SU-DHL-6 (cell line): ENCODE results near the gene RMND1.

Experiments
- H2AFZ ChIP-seq: fragments of 200-600 bp; sonication (generic); 2 replicates; pipeline ENCODE4 v1.6.1; 2014; ENCODE audit warnings: low read depth, mild to moderate bottlenecking, moderate library complexity, mixed read lengths, antibody characterized with exemption, low read length; ENCODE audit not compliant: severe bottlenecking
- H3F3A ChIP-seq: fragments of 200-600 bp; shearing (Covaris generic); 2 replicates; pipeline ENCODE4 v1.6.0; 2016; ENCODE audit warnings: antibody characterized with exemption, mild to moderate bottlenecking; ENCODE audit not compliant: insufficient read depth
- H3K27ac ChIP-seq: fragments of 200-600 bp; sonication (generic); 2 replicates; pipeline ENCODE4 v1.5.1; 2016; ENCODE audit warnings: low read depth, mild to moderate bottlenecking, low read length, moderate library complexity, mixed read lengths
- H3K27me3 ChIP-seq: fragments of 200-600 bp; sonication (generic), shearing (Covaris generic); 2 replicates; pipeline ENCODE4 v1.6.0; 2014; ENCODE audit warnings: mild to moderate bottlenecking, low read length
- H3K36me3 ChIP-seq: fragments of 200-600 bp; sonication (generic); 2 replicates; pipeline ENCODE4 v1.6.1; 2014; ENCODE audit warnings: mild to moderate bottlenecking, low read length, mixed read lengths
- H3K4me2 ChIP-seq: fragments of 300-600, 200-600 bp; shearing (Covaris generic), sonication (generic); 2 replicates; pipeline ENCODE4 v1.6.0; 2014; ENCODE audit warnings: low read length, low read depth, mild to moderate bottlenecking; ENCODE audit not compliant: poor library complexity, severe bottlenecking
- H3K4me3 ChIP-seq: fragments of 200-600 bp; sonication (generic); 2 replicates; pipeline ENCODE4 v1.5.1; 2014; ENCODE audit warnings: antibody characterized with exemption, low read length, mild to moderate bottlenecking, mixed read lengths; ENCODE audit not compliant: insufficient read depth, poor library complexity, severe bottlenecking
- H3K79me2 ChIP-seq: fragments of 200-600 bp; sonication (generic); 2 replicates; pipeline ENCODE4 v1.6.1; 2014; ENCODE audit warnings: mild to moderate bottlenecking, low read length, moderate library complexity; ENCODE audit not compliant: insufficient read depth
- H3K9ac ChIP-seq: fragments of 200-600 bp; sonication (generic); 2 replicates; pipeline ENCODE4 v1.7.0; 2014; ENCODE audit warnings: mild to moderate bottlenecking, low read length
- H3K9me2 ChIP-seq: fragments of 200-600 bp; sonication (generic); replicated peaks from 2 replicates; pipeline ENCODE4 v1.6.1; 2014; ENCODE audit warnings: low read length; ENCODE audit not compliant: insufficient read depth
- H3K9me3 ChIP-seq: fragments of 200-600 bp; sonication (generic); 2 replicates; pipeline ENCODE4 v1.6.1; 2014; ENCODE audit warnings: low read length, mixed read lengths; ENCODE audit not compliant: insufficient read depth
- H4K20me1 ChIP-seq: fragments of 200-600 bp; sonication (generic); 2 replicates; pipeline ENCODE4 v1.6.1; 2014; ENCODE audit warnings: low read depth, mild to moderate bottlenecking, antibody characterized with exemption, low read length, moderate library complexity, mixed read lengths
- CTCF ChIP-seq: fragments of 200-600 bp; sonication (generic); IDR thresholded peaks from one replicate; pipeline ENCODE4 v1.5.1; 2017; ENCODE audit warnings: antibody characterized with exemption, mild to moderate bottlenecking, low read length, moderate library complexity; ENCODE audit not compliant: insufficient read depth, poor library complexity, severe bottlenecking
- EZH2phosphoT487 ChIP-seq: fragments of 200-600 bp; sonication (generic), shearing (Covaris generic); conservative IDR thresholded peaks from 2 replicates; pipeline ENCODE4 v1.6.1; 2018; ENCODE audit warnings: mild to moderate bottlenecking, antibody characterized with exemption, low read length, moderate library complexity, mixed read lengths

Gene RMND1

GRCh38 chr6:151413372-151414145 is 38.4 kb downstream of the RMND1 start:
- Histone ChIP-seq H3K36me3 (peaks cover 22% of the 10 kb centered on the region; the same call in 1 of the 2 replicates), H3K9me3 (no peaks in the 10 kb centered on the region), H3K9me2 (no peaks in the 10 kb centered on the region), H3K4me3 (no peak overlapping the region), H3K79me2 (no peaks in the 10 kb centered on the region), H3F3A (peaks cover 8% of the 10 kb centered on the region), H2AFZ (no peak overlapping the region), H3K27ac (no peak overlapping the region), H3K4me2 (no peak overlapping the region), H3K9ac (no peak overlapping the region), H4K20me1 (no peaks in the 10 kb centered on the region), H3K27me3 (no peaks in the 10 kb centered on the region)
- no peak for TF ChIP-seq EZH2phosphoT487
- no peak for TF ChIP-seq CTCF

GRCh38 chr6:151412909-151413308 is 39.0 kb downstream of the RMND1 start:
- Histone ChIP-seq H2AFZ (no peak overlapping the region), H3K9me2 (no peaks in the 10 kb centered on the region), H3K36me3 (peaks cover 22% of the 10 kb centered on the region; the same call in 1 of the 2 replicates), H3K9ac (no peak overlapping the region), H3K27me3 (no peaks in the 10 kb centered on the region), H3K4me3 (no peak overlapping the region), H3K9me3 (no peaks in the 10 kb centered on the region), H3K79me2 (no peaks in the 10 kb centered on the region), H3K4me2 (no peak overlapping the region), H3K27ac (no peak overlapping the region), H3F3A (peaks cover 8% of the 10 kb centered on the region), H4K20me1 (no peaks in the 10 kb centered on the region)
- no peak for TF ChIP-seq CTCF
- TF ChIP-seq EZH2phosphoT487 = no peak

GRCh38 chr6:151409679-151410078 is 42.2 kb downstream of the RMND1 start:
- peaks cover 16% of the 10 kb centered on the region; the same call in 1 of the 2 replicates for H3K36me3 ChIP-seq
- H3K27ac ChIP-seq = no peak overlapping the region
- H3K9me3 ChIP-seq = no peaks in the 10 kb centered on the region
- no peak overlapping the region for H3K4me2 ChIP-seq
- H3K27me3 ChIP-seq = no peaks in the 10 kb centered on the region
- H3K79me2 ChIP-seq = no peaks in the 10 kb centered on the region; the same call in 1 of the 2 replicates
- no peak overlapping the region for H3K9ac ChIP-seq
- H3K4me3 ChIP-seq = no peak overlapping the region
- H2AFZ ChIP-seq = no peak overlapping the region
- H3K9me2 ChIP-seq = no peaks in the 10 kb centered on the region
- peaks cover 12% of the 10 kb centered on the region for H3F3A ChIP-seq
- peaks cover 8% of the 10 kb centered on the region; the same call in 1 of the 2 replicates for H4K20me1 ChIP-seq
- TF ChIP-seq CTCF = no peak
- TF ChIP-seq EZH2phosphoT487 = no peak
